Trophoblast cell (in vitro differentiated cells and primary cell): Measurements from ENCODE around the gene PCGF2.
A peak's percentile ranks its signal among the peaks of the same experiment; 100 is the strongest.

Source experiments
- DNase-seq, 2 donors: peaks; one replicate each; pipeline ENCODE4 v3.0.0-alpha.2; 2016
- H2AFZ ChIP-seq: 2 replicates; pipeline ENCODE4 v1.6.1; 2013; ENCODE audit warnings: low read length, moderate library complexity, mild to moderate bottlenecking; ENCODE audit not compliant: insufficient read depth, poor library complexity
- H2AK5ac ChIP-seq: 2 replicates; pipeline ENCODE4 v1.6.1; 2013; ENCODE audit warnings: mild to moderate bottlenecking, low read length
- H2BK120ac ChIP-seq: 2 replicates; pipeline ENCODE4 v1.6.1; 2013; ENCODE audit warnings: low read length, mild to moderate bottlenecking, moderate library complexity; ENCODE audit not compliant: insufficient read depth, poor library complexity
- H2BK12ac ChIP-seq: 2 replicates; pipeline ENCODE4 v1.6.1; 2013; ENCODE audit warnings: mild to moderate bottlenecking, low read length, moderate library complexity
- H2BK5ac ChIP-seq: 2 replicates; pipeline ENCODE4 v1.6.1; 2013; ENCODE audit warnings: low read length, low read depth, moderate library complexity, mild to moderate bottlenecking; ENCODE audit not compliant: poor library complexity
- H3K14ac ChIP-seq: 2 replicates; pipeline ENCODE4 v1.6.1; 2013; ENCODE audit warnings: mild to moderate bottlenecking, low read length
- H3K18ac ChIP-seq: 2 replicates; pipeline ENCODE4 v1.6.1; 2013; ENCODE audit warnings: mild to moderate bottlenecking, low read length
- H3K23ac ChIP-seq: 2 replicates; pipeline ENCODE4 v1.6.1; 2013; ENCODE audit warnings: low read length
- H3K27ac ChIP-seq: 2 replicates; pipeline ENCODE4 v1.5.1; 2013; ENCODE audit warnings: low read depth, mild to moderate bottlenecking, inconsistent platforms, low read length, moderate library complexity
- H3K27me3 ChIP-seq: 2 replicates; pipeline ENCODE4 v1.6.1; 2013; ENCODE audit warnings: inconsistent platforms, mild to moderate bottlenecking, low read length, moderate library complexity; ENCODE audit not compliant: insufficient read depth
- H3K36me3 ChIP-seq, 2 experiments: 1 replicate in 1 of 2; 2 replicates in 1 of 2; pipeline ENCODE4 v1.6.1; 2013; ENCODE audit warnings: low read length in 2 of 2, mild to moderate bottlenecking in 2 of 2, moderate library complexity in 1 of 2; ENCODE audit not compliant: insufficient read depth in 2 of 2, control insufficient read depth in 1 of 2
- H3K4ac ChIP-seq: 2 replicates; pipeline ENCODE4 v1.6.1; 2013; ENCODE audit warnings: low read depth, mild to moderate bottlenecking, low read length, moderate library complexity
- H3K4me1 ChIP-seq, 2 experiments: 1 replicate in 1 of 2; 2 replicates in 1 of 2; pipeline ENCODE4 v1.6.1; 2013; ENCODE audit warnings: low read length in 2 of 2, mild to moderate bottlenecking in 2 of 2, moderate library complexity in 1 of 2; ENCODE audit not compliant: insufficient read depth in 2 of 2, control insufficient read depth in 1 of 2
- H3K4me2 ChIP-seq: 2 replicates; pipeline ENCODE4 v1.6.1; 2013; ENCODE audit warnings: inconsistent platforms, mild to moderate bottlenecking, low read length, moderate library complexity
- H3K4me3 ChIP-seq: 2 replicates; pipeline ENCODE4 v1.5.1; 2013; ENCODE audit warnings: mild to moderate bottlenecking, low read depth, low read length, inconsistent platforms
- H3K79me1 ChIP-seq: one replicate; pipeline ENCODE4 v1.6.1; 2013; ENCODE audit warnings: low read length
- H3K79me2 ChIP-seq: 2 replicates; pipeline ENCODE4 v1.6.1; 2013; ENCODE audit warnings: low read length, mild to moderate bottlenecking; ENCODE audit not compliant: control insufficient read depth, insufficient read depth, poor library complexity
- H3K9ac ChIP-seq: 2 replicates; pipeline ENCODE4 v1.6.1; 2013; ENCODE audit warnings: mild to moderate bottlenecking, low read length
- H3K9me3 ChIP-seq: 2 replicates; pipeline ENCODE4 v1.6.1; 2013; ENCODE audit warnings: low read depth, mild to moderate bottlenecking, control low read depth, inconsistent platforms, low read length; ENCODE audit not compliant: insufficient read depth
- H4K12ac ChIP-seq: 2 replicates; pipeline ENCODE4 v1.6.1; 2013; ENCODE audit warnings: low read depth, mild to moderate bottlenecking, low read length, moderate library complexity
- H4K8ac ChIP-seq: 2 replicates; pipeline ENCODE4 v1.6.1; 2013; ENCODE audit warnings: low read depth, mild to moderate bottlenecking, low read length, moderate library complexity
- H4K91ac ChIP-seq: one replicate; pipeline ENCODE4 v1.6.1; 2013; ENCODE audit warnings: low read depth, mild to moderate bottlenecking, low read length, moderate library complexity
- WGBS: extraction: QIAGEN DNeasy Blood & Tissue Kit; methylation state at CpG from one replicate; pipeline ENCODE4 v1.1.7; 2013; ENCODE audit warnings: missing lambda C conversion rate; ENCODE audit not compliant: insufficient read length, insufficient coverage; ENCODE audit errors: extremely low coverage; 5-methylcytosine and 5-hydroxymethylcytosine counted together

PCGF2 gene

DNA sequence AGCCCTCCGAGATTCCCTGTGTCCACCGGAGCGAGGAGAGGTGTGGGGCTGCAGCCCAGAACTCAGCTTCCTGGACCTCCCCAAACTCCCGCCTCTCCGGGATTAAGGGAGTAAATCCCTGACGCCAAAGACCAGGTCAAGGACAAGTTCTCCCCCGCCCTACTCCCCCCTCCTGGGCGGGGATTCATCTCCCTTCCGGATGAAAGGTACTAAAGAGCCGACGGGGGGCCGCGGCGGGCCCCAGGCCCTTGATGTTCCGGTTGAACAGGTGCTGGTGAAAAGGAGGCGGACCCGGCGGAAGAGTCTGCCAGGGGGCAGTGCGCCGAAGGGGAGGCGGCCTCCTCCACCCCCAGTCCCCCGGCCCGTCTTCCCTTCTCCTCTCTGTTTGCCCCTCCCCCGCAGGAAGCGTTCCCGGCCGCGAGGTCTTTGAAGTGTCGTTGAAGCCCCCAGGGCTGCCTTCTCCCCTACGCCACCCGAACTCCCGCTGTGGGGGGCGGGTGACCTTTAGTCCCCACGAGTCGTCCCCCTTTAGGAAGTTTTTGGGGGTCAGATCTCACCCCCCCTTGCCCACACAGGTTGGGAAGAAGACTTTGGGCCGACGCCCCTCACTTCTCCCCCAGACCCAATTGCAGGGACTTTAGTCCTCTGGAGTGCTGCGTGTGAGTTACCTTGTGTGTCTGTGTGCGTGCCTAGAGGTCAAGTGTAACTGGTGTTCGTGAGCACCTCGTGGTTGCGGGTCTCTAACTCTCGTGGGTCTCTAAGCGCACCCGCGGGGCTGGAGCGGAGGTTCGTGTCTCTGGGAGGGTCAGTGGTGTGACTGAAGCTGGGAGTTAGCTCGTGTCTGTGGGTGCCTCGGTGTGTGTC, 44.2 kb downstream of the PCGF2 start:
- peaks cover under 1% of the 10 kb centered on the region for H3K27me3 ChIP-seq
- peak overlapping the region; percentile 67 for H2BK120ac ChIP-seq
- H3K9ac ChIP-seq = no peak overlapping the region
- peak; percentile 75 to 79 for DNase-seq
- peaks cover 5 to 6% of the 10 kb centered on the region in 2 experiments for H3K36me3 ChIP-seq
- H2BK5ac ChIP-seq = peak overlapping the region; percentile 75
- no peaks in the 10 kb centered on the region for H3K9me3 ChIP-seq
- peak overlapping the region; percentile 97 for H3K18ac ChIP-seq
- peak overlapping the region; percentile 93 for H3K14ac ChIP-seq
- H4K12ac ChIP-seq = peak overlapping the region; percentile 61
- H4K8ac ChIP-seq = peak overlapping the region; percentile 79
- H4K91ac ChIP-seq = peak overlapping the region; percentile 98
- peak overlapping the region; percentile 61 for H3K4me3 ChIP-seq
- H2AK5ac ChIP-seq = peak overlapping the region; percentile 66
- H3K79me1 ChIP-seq = peaks cover 30% of the 10 kb centered on the region
- peaks cover 20 to 35% of the 10 kb centered on the region in 2 experiments for H3K4me1 ChIP-seq
- H3K23ac ChIP-seq = no peak overlapping the region
- peak overlapping the region; percentile 86 for H2BK12ac ChIP-seq
- H2AFZ ChIP-seq = peak overlapping the region; percentile 78
- H3K27ac ChIP-seq = no peak overlapping the region
- WGBS = no CpG with 5 or more reads among the region's 50 CpGs
- H3K4ac ChIP-seq = peak overlapping the region; percentile 87
- H3K79me2 ChIP-seq = peaks cover 6% of the 10 kb centered on the region
- H3K4me2 ChIP-seq = peak overlapping the region; percentile 71

DNA sequence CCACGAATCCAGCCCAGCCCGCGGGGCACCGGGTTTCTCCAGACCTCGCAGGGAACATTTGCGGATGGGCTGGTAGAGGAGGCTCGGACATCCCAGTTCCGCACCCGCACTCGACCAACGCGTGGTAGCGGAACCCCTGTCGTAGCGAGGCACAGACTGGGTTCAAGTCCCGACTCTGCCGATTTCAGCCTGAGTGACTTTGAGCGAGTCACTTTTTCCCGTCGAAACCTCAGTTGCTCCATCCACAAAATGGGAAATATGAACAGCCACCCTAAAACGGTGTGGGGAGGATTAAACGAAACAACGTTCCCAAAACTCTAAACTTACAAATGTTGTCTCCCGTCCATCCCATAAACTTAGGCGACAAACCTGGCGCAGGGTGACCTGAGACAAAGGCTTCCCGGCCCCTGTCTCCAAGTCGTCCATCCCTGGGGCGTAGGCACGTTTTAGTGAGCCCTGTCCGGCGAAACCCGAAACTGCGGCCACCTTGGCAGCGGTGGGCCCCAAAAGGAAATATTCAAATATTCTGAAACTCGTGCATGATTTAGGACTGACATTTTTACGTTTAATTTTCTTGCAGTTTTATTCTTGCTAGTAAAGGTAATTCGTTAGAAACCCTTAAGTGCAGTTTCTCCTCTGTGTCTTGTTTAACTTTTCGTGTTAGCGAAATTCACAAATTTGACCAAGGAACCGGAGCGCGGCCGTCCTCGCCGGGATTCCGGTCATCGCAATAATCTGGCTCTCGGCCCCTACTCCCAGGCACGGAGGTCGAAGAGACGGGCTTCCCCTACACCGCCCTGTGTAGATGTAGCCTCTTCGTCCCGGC, 45.0 kb downstream of the PCGF2 start:
- Histone ChIP-seq H3K9ac (no peak overlapping the region), H3K23ac (no peak overlapping the region), H3K18ac (no peak overlapping the region), H3K9me3 (no peaks in the 10 kb centered on the region), H3K27ac (no peak overlapping the region), H3K4ac (no peak overlapping the region), H4K8ac (peak overlapping the region; percentile 55), H3K14ac (peak overlapping the region; percentile 46), H3K79me2 (peaks cover 6% of the 10 kb centered on the region), H3K79me1 (peaks cover 30% of the 10 kb centered on the region), H2AFZ (peak overlapping the region; percentile 57), H3K27me3 (peaks cover 3% of the 10 kb centered on the region), H2BK12ac (peak overlapping the region; percentile 20), H4K12ac (peak overlapping the region; percentile 39), H2BK120ac (peak overlapping the region; percentile 14), H3K36me3 (peaks cover 5 to 6% of the 10 kb centered on the region in 2 experiments), H3K4me3 (peak overlapping the region; percentile 67), H4K91ac (peak overlapping the region; percentile 32), H3K4me2 (peak overlapping the region; percentile 71), H3K4me1 (peaks cover 20 to 38% of the 10 kb centered on the region in 2 experiments), H2BK5ac (no peak overlapping the region), H2AK5ac (no peak overlapping the region)
- no peak for DNase-seq
- no CpG with 5 or more reads among the region's 55 CpGs for WGBS

DNA sequence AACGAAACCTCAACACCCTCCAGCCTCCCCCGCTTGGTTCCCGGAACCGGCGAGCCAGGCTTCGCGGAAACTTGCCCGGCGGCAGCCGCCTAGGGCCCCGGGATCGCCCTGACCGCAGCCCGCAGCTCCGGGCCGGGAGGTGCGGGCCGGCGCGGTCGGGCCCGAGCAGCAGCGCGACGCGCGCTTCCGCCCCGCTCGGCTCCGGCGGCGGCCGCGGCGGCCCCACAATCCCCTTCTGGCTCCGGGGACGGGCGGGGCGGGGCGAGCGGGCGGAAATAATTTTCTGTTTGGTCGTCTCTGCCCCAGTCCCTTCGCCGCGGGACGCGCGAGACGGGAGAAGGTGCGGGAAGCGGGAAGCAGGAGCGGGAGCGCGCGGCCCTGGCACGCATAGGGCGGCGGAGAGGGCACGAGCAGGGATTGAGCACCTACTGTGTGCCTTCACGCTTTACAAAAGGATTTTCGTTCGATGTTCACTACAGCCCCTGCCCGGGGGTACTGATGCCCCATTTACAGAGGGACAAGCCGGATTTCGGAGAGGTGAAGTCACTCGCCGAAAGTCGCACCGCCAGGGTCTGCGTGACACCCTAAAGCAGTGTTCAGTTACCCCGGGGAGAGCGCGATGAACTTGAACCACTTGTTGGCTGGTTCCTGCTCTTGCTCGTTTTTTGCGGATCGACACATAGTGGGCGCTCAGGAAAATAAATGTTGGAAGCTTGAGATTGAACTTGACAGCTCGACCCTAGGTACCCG, 45.8 kb downstream of the PCGF2 start:
- Histone ChIP-seq H2BK120ac (no peak overlapping the region), H4K91ac (peak overlapping the region; percentile 53), H2BK12ac (no peak overlapping the region), H3K9ac (peak overlapping the region; percentile 52), H3K18ac (peak overlapping the region; percentile 36), H4K12ac (peak overlapping the region; percentile 34), H3K79me2 (peaks cover 6% of the 10 kb centered on the region), H3K14ac (peak overlapping the region; percentile 36), H3K4me3 (peak overlapping the region; percentile 67), H3K4me2 (peak overlapping the region; percentile 67), H3K4ac (no peak overlapping the region), H2AK5ac (no peak overlapping the region), H3K4me1 (peaks cover 20 to 38% of the 10 kb centered on the region in 2 experiments), H3K23ac (no peak overlapping the region), H3K27me3 (peaks cover 3% of the 10 kb centered on the region), H3K79me1 (peaks cover 30% of the 10 kb centered on the region), H2BK5ac (no peak overlapping the region), H4K8ac (peak overlapping the region; percentile 82), H3K27ac (peak overlapping the region; percentile 46), H2AFZ (peak overlapping the region; percentile 27), H3K9me3 (no peaks in the 10 kb centered on the region), H3K36me3 (no peaks in the 10 kb centered on the region)
- DNase-seq = peak; percentile 78
- WGBS = no CpG with 5 or more reads among the region's 81 CpGs
